ENCODE data around the gene BAIAP2.

DNA sequence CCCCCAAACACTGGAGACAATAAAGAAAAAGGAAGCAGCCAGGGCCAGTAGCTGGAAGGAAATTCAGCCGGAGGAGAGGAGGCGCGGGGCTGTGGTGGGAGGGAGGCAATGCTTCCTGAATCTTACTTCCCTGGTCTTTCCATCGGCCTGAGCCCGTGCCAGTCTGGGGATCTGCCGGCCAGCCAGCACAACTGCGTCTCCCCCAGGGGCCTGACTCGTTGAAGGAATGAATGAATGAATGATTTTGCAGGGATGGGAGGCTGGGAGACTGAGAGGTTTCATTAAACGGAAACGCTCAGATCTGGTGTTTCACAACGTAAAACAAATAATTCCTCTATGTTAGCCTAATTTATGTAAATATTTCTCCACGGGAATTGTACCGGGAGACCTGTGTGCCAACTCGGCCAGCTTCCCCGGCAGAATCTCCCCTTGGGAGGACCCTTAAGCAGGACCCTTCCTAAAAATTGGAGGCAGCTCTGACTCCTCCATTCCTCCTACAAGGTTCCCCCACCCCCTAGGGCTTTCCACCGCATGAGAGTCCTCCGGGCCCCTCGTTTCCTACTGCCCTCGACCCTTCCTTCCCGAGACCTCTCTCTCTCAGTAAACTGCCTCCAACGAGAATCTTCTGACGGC, 1.3 kb upstream of the BAIAP2 start:
- TF ChIP-seq, protein P1, sequence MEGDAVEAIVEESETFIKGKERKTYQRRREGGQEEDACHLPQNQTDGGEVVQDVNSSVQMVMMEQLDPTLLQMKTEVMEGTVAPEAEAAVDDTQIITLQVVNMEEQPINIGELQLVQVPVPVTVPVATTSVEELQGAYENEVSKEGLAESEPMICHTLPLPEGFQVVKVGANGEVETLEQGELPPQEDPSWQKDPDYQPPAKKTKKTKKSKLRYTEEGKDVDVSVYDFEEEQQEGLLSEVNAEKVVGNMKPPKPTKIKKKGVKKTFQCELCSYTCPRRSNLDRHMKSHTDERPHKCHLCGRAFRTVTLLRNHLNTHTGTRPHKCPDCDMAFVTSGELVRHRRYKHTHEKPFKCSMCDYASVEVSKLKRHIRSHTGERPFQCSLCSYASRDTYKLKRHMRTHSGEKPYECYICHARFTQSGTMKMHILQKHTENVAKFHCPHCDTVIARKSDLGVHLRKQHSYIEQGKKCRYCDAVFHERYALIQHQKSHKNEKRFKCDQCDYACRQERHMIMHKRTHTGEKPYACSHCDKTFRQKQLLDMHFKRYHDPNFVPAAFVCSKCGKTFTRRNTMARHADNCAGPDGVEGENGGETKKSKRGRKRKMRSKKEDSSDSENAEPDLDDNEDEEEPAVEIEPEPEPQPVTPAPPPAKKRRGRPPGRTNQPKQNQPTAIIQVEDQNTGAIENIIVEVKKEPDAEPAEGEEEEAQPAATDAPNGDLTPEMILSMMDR (IDR thresholded peaks at IDR 0.05), result no peak
- no peak for TF ChIP-seq POLR2A (IDR thresholded peaks at IDR 0.05)

Measured in thyroid gland (tissue), 4 donors.